Activated CD8-positive, alpha-beta memory T cell treated with anti-CD3 and anti-CD28 coated beads for 1 hour (primary cell): Measurements from ENCODE around the gene CD6.

Source experiments
- DNase-seq, 2 donors: peaks; one replicate each; pipeline ENCODE4 v3.0.0-alpha.2; 2020; ENCODE audit warnings: low read depth in 1 of 2; ENCODE audit errors: extremely low read depth in 1 of 2

CD6 gene

GRCh38 chr11:61069427-61069826 is 97.9 kb downstream of the CD6 start:
- DNase-seq, result no peak
